HepG2 (cell line): Measurements from ENCODE around the gene TBL2. TPM values are rescaled to one million over a fixed set of nuclear protein-coding genes. Genes with fewer than 3 reads are reported as not detected.

ENCODE experiments used
- AKAP8 ChIP-seq: sonication (generic); formaldehyde crosslinking; IDR thresholded peaks from 2 replicates; pipeline ENCODE4 v1.5.1; 2020; ENCODE audit warnings: mild to moderate bottlenecking, missing genetic modification reagents
- ATF6 ChIP-seq: sonication (generic); formaldehyde crosslinking; conservative IDR thresholded peaks from 2 replicates; pipeline ENCODE4 v1.4.0; 2020; ENCODE audit warnings: missing genetic modification reagents
- ATRX ChIP-seq: sonication (generic); formaldehyde crosslinking; IDR thresholded peaks from 2 replicates; pipeline ENCODE4 v1.4.0; 2020; ENCODE audit warnings: missing genetic modification reagents, borderline replicate concordance
- GATA4 ChIP-seq: sonication (generic); IDR thresholded peaks from 2 replicates; pipeline ENCODE4 v1.6.1; 2016; ENCODE audit warnings: antibody characterized with exemption, low read depth, borderline replicate concordance
- GRHL1 ChIP-seq: sonication (generic); formaldehyde crosslinking; conservative IDR thresholded peaks from 2 replicates; pipeline ENCODE4 v1.8.0; 2022; ENCODE audit warnings: missing genetic modification reagents
- HCFC1 ChIP-seq: fragments of 150-350 bp; IDR thresholded peaks from 2 replicates; pipeline ENCODE4 v1.6.1; 2014; ENCODE audit warnings: low read depth, low read length
- MAFF ChIP-seq: IDR thresholded peaks from 2 replicates; pipeline ENCODE4 v1.6.1; 2011; ENCODE audit warnings: low read depth, low read length, improper control_type of control experiment
- NFAT5 ChIP-seq: sonication (generic); formaldehyde crosslinking; IDR thresholded peaks from 2 replicates; pipeline ENCODE4 v1.4.0; 2020; ENCODE audit warnings: missing genetic modification reagents
- PAF1 ChIP-seq: IDR thresholded peaks from 2 replicates; pipeline ENCODE4 v1.6.1; 2016; ENCODE audit warnings: missing genetic modification reagents, missing compliant biosample characterization
- SALL2 ChIP-seq: sonication (generic); formaldehyde crosslinking; IDR thresholded peaks from 2 replicates; pipeline ENCODE4 v1.8.1; 2023; ENCODE audit warnings: mild to moderate bottlenecking, missing genetic modification reagents, inconsistent platforms
- SMAD3 ChIP-seq: sonication (generic); formaldehyde crosslinking; IDR thresholded peaks from 2 replicates; pipeline ENCODE4 v1.4.0; 2020; ENCODE audit warnings: missing genetic modification reagents
- SP4 ChIP-seq: sonication (generic); formaldehyde crosslinking; IDR thresholded peaks from 2 replicates; pipeline ENCODE4 v1.8.1; 2023; ENCODE audit warnings: mild to moderate bottlenecking, missing genetic modification reagents
- TARDBP ChIP-seq: sonication (generic); formaldehyde crosslinking; IDR thresholded peaks from 2 replicates; pipeline ENCODE4 v1.8.0; 2022; ENCODE audit warnings: mild to moderate bottlenecking, missing genetic modification reagents
- ZBTB21 ChIP-seq: sonication (generic); formaldehyde crosslinking; IDR thresholded peaks from 2 replicates; pipeline ENCODE4 v1.4.0; 2020; ENCODE audit warnings: missing genetic modification reagents
- ZNF263 ChIP-seq: sonication (generic); formaldehyde crosslinking; IDR thresholded peaks from 2 replicates; pipeline ENCODE4 v1.4.0; 2020; ENCODE audit warnings: missing genetic modification reagents
- ZNF431 ChIP-seq: sonication (generic); formaldehyde crosslinking; IDR thresholded peaks from 2 replicates; pipeline ENCODE4 v1.9.0; 2022; ENCODE audit warnings: missing genetic modification reagents, low read depth, mild to moderate bottlenecking, borderline replicate concordance
- ZNF496 ChIP-seq: sonication (generic); formaldehyde crosslinking; IDR thresholded peaks from 2 replicates; pipeline ENCODE4 v1.8.1; 2023; ENCODE audit warnings: mild to moderate bottlenecking, moderate library complexity, missing genetic modification reagents; ENCODE audit not compliant: insufficient replicate concordance
- polyA plus RNA-seq, 8 experiments: library from polyadenylated mRNA; depleted of rRNA in 3 of 8; stranded (reverse) in 7 of 8; unstranded in 1 of 8; fragments of >200 nt; fragmentation: Illumina TruSeq in 4 of 8; extraction: Trizol in 4 of 8; gene quantifications; 2 replicates each; pipeline versions ENCODE4 v1.2.1 to v1.2.3, GENCODE V29; 2011 to 2016; ENCODE audit warnings: low read depth in 4 of 8, missing spikeins in 1 of 8, mixed read lengths in 1 of 8; ENCODE audit not compliant: insufficient read depth in 1 of 8
- total RNA-seq, 5 experiments: library from RNA; depleted of rRNA; stranded (reverse); fragments of >200 nt; fragmentation: Illumina TruSeq; extraction: Trizol; gene quantifications; 2 replicates each; pipeline ENCODE4 v1.2.3, GENCODE V29; 2016; ENCODE audit warnings: low read depth in 1 of 5
- TF ChIP-seq, protein P1 (sequence below): sonication (generic); formaldehyde crosslinking; IDR thresholded peaks from 2 replicates; pipeline ENCODE4 v1.4.0; 2020; ENCODE audit warnings: mild to moderate bottlenecking, missing genetic modification reagents

The TBL2 gene
- total and polyA plus RNA-seq, 2 of the 13 experiments (the other 11 are each of a cell fraction or from before 2014, with no cell fraction given) = 43.4 to 47.2 TPM

DNA sequence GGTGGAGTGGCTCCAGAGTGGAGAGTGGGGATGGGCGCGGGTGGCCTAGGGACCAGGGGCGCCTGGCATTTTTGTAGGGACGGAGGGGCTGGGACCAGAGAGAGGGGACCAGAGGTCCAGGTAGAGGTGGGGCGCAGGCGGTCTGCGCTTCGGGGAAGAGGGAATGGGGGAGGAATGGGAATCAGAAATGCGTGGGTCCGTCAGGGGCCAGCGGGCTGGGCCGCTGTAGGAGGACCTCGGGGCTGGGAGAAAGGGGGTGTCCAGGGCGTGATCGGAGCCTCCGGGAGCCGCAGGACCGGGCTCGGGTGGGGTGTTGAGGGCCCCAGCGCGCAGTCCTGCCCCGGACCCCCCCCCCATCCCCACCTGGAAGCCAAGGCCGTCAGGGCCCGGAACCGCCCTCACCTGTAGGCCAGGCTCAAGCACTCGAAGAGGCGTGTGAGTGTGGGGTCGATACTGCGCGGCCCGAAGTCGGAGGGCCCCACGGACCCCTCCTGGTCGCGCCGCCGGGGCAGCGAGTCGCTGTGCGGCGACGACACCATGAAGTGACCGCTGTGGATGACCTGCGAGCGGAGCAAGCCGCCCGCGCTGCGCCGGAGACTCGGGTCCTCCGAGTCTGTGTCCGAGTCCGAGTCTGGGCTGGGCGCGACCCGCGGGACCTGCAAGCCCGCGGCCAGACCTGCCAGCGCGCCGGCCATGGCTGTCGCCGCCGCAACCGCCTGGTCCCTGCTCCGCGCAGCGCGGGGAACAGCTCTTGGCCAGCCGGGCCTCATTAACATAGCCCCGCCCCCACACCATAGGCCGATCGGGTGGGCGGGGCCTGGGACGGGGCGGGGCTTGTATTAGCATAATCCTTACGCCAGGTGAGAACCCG is 45.7 kb upstream of the TBL2 start, which contains the start of gene MLXIPL (continued):
- TF ChIP-seq NFAT5 (CRISPR knock-in tag) (peak; percentile 85), SALL2 (CRISPR knock-in tag) (peak; percentile 74), ATF6 (CRISPR knock-in tag) (no peak), SP4 (CRISPR knock-in tag) (peak; percentile 91), ZNF263 (CRISPR knock-in tag) (no peak), ZBTB21 (CRISPR knock-in tag) (no peak), MAFF (no peak), HCFC1 (no peak), ZNF496 (CRISPR knock-in tag) (no peak), AKAP8 (CRISPR knock-in tag) (peak; percentile 87), ATRX (CRISPR knock-in tag) (no peak), PAF1 (CRISPR knock-in tag) (no peak), GRHL1 (CRISPR knock-in tag) (no peak), ZNF431 (no peak), TARDBP (no peak; the same call in 1 of the 2 replicates), SMAD3 (CRISPR knock-in tag) (no peak), GATA4 (peak; percentile 74)
- TF ChIP-seq, protein P1, sequence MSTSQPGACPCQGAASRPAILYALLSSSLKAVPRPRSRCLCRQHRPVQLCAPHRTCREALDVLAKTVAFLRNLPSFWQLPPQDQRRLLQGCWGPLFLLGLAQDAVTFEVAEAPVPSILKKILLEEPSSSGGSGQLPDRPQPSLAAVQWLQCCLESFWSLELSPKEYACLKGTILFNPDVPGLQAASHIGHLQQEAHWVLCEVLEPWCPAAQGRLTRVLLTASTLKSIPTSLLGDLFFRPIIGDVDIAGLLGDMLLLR (CRISPR knock-in tag) = peak; percentile 47; the same call in 1 of the 2 replicates
